HEK293 (cell line): Measurements from ENCODE around the gene SCFD2.

Source experiments
- CTCF ChIA-PET: fragments of 350-600 bp; formaldehyde crosslinking; extraction: SDS; loops from one replicate; lab custom pipeline; 2021; ENCODE audit warnings: antibody characterized with exemption; lab: Yijun Ruan, JAX
- POLR2A ChIA-PET: fragments of 300-600 bp; formaldehyde crosslinking; extraction: SDS; loops from one replicate; lab custom pipeline; 2020; ENCODE audit warnings: antibody characterized with exemption, inconsistent platforms; lab: Yijun Ruan, JAX
- H3K27ac ChIP-seq: fragments of 200-500 bp; sonication (Bioruptor generic); 2 replicates; pipeline ENCODE4 v1.5.1; 2014; ENCODE audit warnings: low read depth, low read length, control low read depth, inconsistent platforms; ENCODE audit errors: extremely low read depth
- H3K36me3 ChIP-seq, 2 experiments: fragments of 200-500 bp in 1 of 2; sonication (Bioruptor generic) in 1 of 2; 1 replicate in 1 of 2; 2 replicates in 1 of 2; pipeline ENCODE4 v1.5.1; 2014 to 2017; ENCODE audit warnings: inconsistent platforms in 2 of 2, low read length in 2 of 2; ENCODE audit not compliant: control insufficient read depth in 2 of 2, insufficient read depth in 1 of 2
- H3K4me1 ChIP-seq: fragments of 200-500 bp; sonication (Bioruptor generic); 2 replicates; pipeline ENCODE4 v1.5.1; 2014; ENCODE audit warnings: mild to moderate bottlenecking, low read length, inconsistent platforms; ENCODE audit not compliant: control insufficient read depth, insufficient read depth
- H3K4me3 ChIP-seq: 2 replicates; pipeline ENCODE4 v1.5.1; 2011; ENCODE audit warnings: low read depth, mild to moderate bottlenecking, control low read depth, low read length, moderate library complexity
- H3K9me3 ChIP-seq: fragments of 200-500 bp; sonication (Bioruptor generic); 2 replicates; pipeline ENCODE4 v1.5.1; 2014; ENCODE audit warnings: low read depth, low read length, inconsistent platforms; ENCODE audit not compliant: control insufficient read depth, insufficient read depth
- BCL11B ChIP-seq: fragments of 450-650 bp; formaldehyde crosslinking; IDR thresholded peaks from 2 replicates; pipeline ENCODE4 v1.5.1; 2016; ENCODE audit warnings: low read depth, missing biosample characterization, missing genetic modification characterization
- IKZF3 ChIP-seq: fragments of 450-650 bp; IDR thresholded peaks from 2 replicates; pipeline ENCODE4 v1.5.0; 2018; ENCODE audit warnings: missing biosample characterization, mild to moderate bottlenecking, missing genetic modification characterization, moderate library complexity
- OVOL3 ChIP-seq: fragments of 450-650 bp; formaldehyde crosslinking; IDR thresholded peaks from 2 replicates; pipeline ENCODE4 v1.5.1; 2016; ENCODE audit warnings: missing biosample characterization, missing genetic modification characterization
- REPIN1 ChIP-seq: fragments of 450-650 bp; formaldehyde crosslinking; IDR thresholded peaks from 2 replicates; pipeline ENCODE4 v1.5.1; 2017; ENCODE audit warnings: missing biosample characterization, missing genetic modification characterization, low read depth
- REST ChIP-seq: fragments of 450-650 bp; formaldehyde crosslinking; IDR thresholded peaks from 2 replicates; pipeline ENCODE4 v1.5.1; 2016; ENCODE audit warnings: missing biosample characterization, missing genetic modification characterization
- WT1 ChIP-seq: fragments of 450-650 bp; formaldehyde crosslinking; IDR thresholded peaks from 2 replicates; pipeline ENCODE4 v1.5.1; 2016; ENCODE audit warnings: missing biosample characterization, missing genetic modification characterization
- ZBTB20 ChIP-seq: fragments of 450-650 bp; formaldehyde crosslinking; IDR thresholded peaks from 2 replicates; pipeline ENCODE4 v1.5.1; 2016; ENCODE audit warnings: missing biosample characterization, missing genetic modification characterization
- ZFP3 ChIP-seq: fragments of 450-650 bp; formaldehyde crosslinking; IDR thresholded peaks from 2 replicates; pipeline ENCODE4 v1.5.1; 2016; ENCODE audit warnings: low read depth, missing biosample characterization, missing genetic modification characterization
- ZIC2 ChIP-seq: fragments of 450-650 bp; formaldehyde crosslinking; IDR thresholded peaks from 2 replicates; pipeline ENCODE4 v1.5.1; 2016; ENCODE audit warnings: missing biosample characterization, missing genetic modification characterization
- ZNF138 ChIP-seq: fragments of 450-650 bp; formaldehyde crosslinking; IDR thresholded peaks from 2 replicates; pipeline ENCODE4 v1.5.1; 2016; ENCODE audit warnings: missing biosample characterization, missing genetic modification characterization, borderline replicate concordance
- ZNF169 ChIP-seq: fragments of 450-650 bp; formaldehyde crosslinking; IDR thresholded peaks from 2 replicates; pipeline ENCODE4 v1.5.1; 2016; ENCODE audit warnings: missing biosample characterization, missing genetic modification characterization
- ZNF2 ChIP-seq: fragments of 450-650 bp; formaldehyde crosslinking; IDR thresholded peaks from 2 replicates; pipeline ENCODE4 v1.5.1; 2016; ENCODE audit warnings: missing biosample characterization, missing genetic modification characterization
- ZNF248 ChIP-seq: fragments of 450-650 bp; formaldehyde crosslinking; IDR thresholded peaks from 2 replicates; pipeline ENCODE4 v1.5.1; 2017; ENCODE audit warnings: missing biosample characterization, missing genetic modification characterization
- ZNF266 ChIP-seq: fragments of 450-650 bp; formaldehyde crosslinking; IDR thresholded peaks from 2 replicates; pipeline ENCODE4 v1.5.1; 2016; ENCODE audit warnings: missing biosample characterization, missing genetic modification characterization, low read depth
- ZNF37A ChIP-seq: fragments of 450-650 bp; IDR thresholded peaks from 2 replicates; pipeline ENCODE4 v1.5.1; 2018; ENCODE audit warnings: missing biosample characterization, missing genetic modification characterization
- ZNF404 ChIP-seq: fragments of 450-650 bp; formaldehyde crosslinking; IDR thresholded peaks from 2 replicates; pipeline ENCODE4 v1.5.1; 2017; ENCODE audit warnings: missing biosample characterization, missing genetic modification characterization
- ZNF48 ChIP-seq: fragments of 450-650 bp; formaldehyde crosslinking; IDR thresholded peaks from 2 replicates; pipeline ENCODE4 v1.5.1; 2016; ENCODE audit warnings: missing biosample characterization, missing genetic modification characterization
- ZNF555 ChIP-seq: fragments of 450-650 bp; formaldehyde crosslinking; conservative IDR thresholded peaks from 2 replicates; pipeline ENCODE4 v1.5.1; 2017; ENCODE audit warnings: missing biosample characterization, mild to moderate bottlenecking, missing genetic modification characterization, inconsistent platforms
- ZNF600 ChIP-seq: fragments of 450-650 bp; formaldehyde crosslinking; IDR thresholded peaks from 2 replicates; pipeline ENCODE4 v1.5.1; 2016; ENCODE audit warnings: missing biosample characterization, missing genetic modification characterization
- ZNF654 ChIP-seq: fragments of 450-650 bp; formaldehyde crosslinking; IDR thresholded peaks from 2 replicates; pipeline ENCODE4 v1.5.1; 2016; ENCODE audit warnings: low read depth, missing biosample characterization, missing genetic modification characterization
- ZNF670 ChIP-seq: fragments of 450-650 bp; formaldehyde crosslinking; IDR thresholded peaks from 2 replicates; pipeline ENCODE4 v1.5.1; 2016; ENCODE audit warnings: missing biosample characterization, missing genetic modification characterization, low read depth
- ZNF792 ChIP-seq: fragments of 450-650 bp; formaldehyde crosslinking; IDR thresholded peaks from 2 replicates; pipeline ENCODE4 v1.5.1; 2016; ENCODE audit warnings: missing biosample characterization, missing genetic modification characterization
- ZXDB ChIP-seq: fragments of 450-650 bp; formaldehyde crosslinking; IDR thresholded peaks from 2 replicates; pipeline ENCODE4 v1.5.1; 2016; ENCODE audit warnings: missing biosample characterization, missing genetic modification characterization
- TF ChIP-seq, protein P1 (sequence below): fragments of 450-650 bp; formaldehyde crosslinking; IDR thresholded peaks from 2 replicates; pipeline ENCODE4 v1.5.1; 2016; ENCODE audit warnings: missing biosample characterization, missing genetic modification characterization

The SCFD2 gene

DNA sequence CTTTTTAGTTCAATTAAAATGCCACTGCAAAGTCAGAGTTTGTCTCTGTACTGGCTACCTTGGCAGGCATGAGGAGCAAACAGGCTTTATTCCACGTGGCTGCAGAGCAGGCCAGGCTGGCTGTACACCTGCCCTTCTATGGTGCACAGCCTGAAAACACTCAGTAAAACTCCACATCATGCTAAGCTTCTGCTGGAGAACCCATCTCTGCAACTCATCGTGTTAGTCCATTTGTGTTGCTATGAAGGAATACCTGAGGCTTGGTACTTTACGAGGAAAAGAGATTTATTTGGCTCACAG, 214.4 kb downstream of the SCFD2 start:
- POLR2A ChIA-PET = no interaction called here
- no peaks in the 10 kb centered on the region for H3K9me3 ChIP-seq
- H3K4me1 ChIP-seq = no peaks in the 10 kb centered on the region; the same call in 1 of the 2 replicates
- no peak overlapping the region for H3K27ac ChIP-seq
- TF ChIP-seq ZNF266 (tag by site-specific recombination) (no peak), ZNF248 (tag by site-specific recombination) (no peak), ZNF138 (tag by site-specific recombination) (no peak), ZNF555 (tag by site-specific recombination) (no peak), ZNF792 (tag by site-specific recombination) (no peak), ZNF654 (tag by site-specific recombination) (no peak), ZNF670 (tag by site-specific recombination) (no peak), ZFP3 (tag by site-specific recombination) (no peak)
- CTCF ChIA-PET = no interaction called here
- H3K4me3 ChIP-seq = no peak overlapping the region
- no peaks in the 10 kb centered on the region for H3K36me3 ChIP-seq

DNA sequence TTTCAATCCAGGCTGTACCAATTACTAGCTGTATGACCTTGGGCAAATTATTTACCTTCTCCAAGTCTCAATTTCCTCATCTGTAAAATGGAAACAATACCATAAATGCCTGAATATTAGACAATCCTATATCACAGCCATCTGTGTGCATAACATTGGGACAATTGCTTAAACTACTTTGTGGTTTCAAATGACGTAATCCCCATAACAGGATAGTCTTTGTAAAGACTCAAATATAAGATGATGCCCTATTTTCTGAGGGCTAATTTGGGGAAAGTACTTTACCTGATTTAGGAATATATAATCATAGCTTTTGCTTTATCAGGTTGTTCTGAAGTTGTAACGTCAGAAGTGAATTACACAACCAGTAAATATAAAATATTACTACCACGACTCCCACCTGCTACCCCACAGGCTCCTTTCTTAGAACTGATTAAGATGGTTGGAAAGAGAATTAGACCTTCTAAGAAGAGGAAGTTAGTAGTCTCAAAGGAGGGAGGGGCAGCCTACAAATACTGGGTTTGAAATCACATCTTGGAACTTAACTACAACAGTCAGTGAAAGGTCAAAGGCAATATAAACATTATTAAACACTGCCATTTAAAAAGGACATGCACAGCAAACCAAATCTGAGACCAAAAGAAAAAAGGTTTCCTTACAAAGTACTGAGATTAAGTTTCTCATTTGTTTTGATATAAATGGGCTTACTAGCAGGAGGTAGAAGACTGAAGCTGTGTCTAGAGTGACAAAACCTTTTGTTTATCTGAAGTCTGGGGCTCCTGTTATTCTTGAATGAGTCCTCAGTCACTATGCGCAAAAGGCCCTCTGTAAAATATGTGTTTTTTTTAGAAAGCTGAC, 215.0 kb downstream of the SCFD2 start:
- ChIA-PET CTCF (no interaction called here), POLR2A (no interaction called here)
- no peak overlapping the region for H3K27ac ChIP-seq
- H3K4me1 ChIP-seq = no peaks in the 10 kb centered on the region; the same call in 1 of the 2 replicates
- H3K9me3 ChIP-seq = no peaks in the 10 kb centered on the region
- H3K4me3 ChIP-seq = no peak overlapping the region
- H3K36me3 ChIP-seq = no peaks in the 10 kb centered on the region
- no peak for TF ChIP-seq OVOL3
- TF ChIP-seq ZBTB20 = no peak
- no peak for TF ChIP-seq IKZF3 (tag by site-specific recombination)
- no peak for TF ChIP-seq ZXDB (tag by site-specific recombination)
- no peak for TF ChIP-seq REPIN1 (tag by site-specific recombination)

DNA sequence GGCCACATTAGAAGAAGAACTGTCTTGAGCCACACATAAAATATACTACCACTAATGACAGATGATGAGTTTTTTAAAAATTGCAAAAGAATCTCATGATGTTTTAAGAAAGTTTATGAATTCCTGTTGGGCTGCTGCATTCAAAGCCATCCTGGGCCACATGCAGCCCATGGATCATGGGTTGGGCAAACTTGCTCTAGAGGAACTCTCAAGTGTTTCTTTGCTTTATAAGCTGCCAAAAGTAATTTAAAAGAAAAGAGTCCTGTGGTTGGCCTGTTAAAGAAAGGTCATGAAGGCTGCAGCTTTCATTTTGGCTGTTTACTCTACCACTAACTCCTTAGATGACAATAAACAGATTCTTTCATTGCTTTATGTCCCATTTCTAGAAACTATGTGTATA, 218.2 kb downstream of the SCFD2 start:
- Histone ChIP-seq H3K9me3 (no peaks in the 10 kb centered on the region), H3K4me1 (no peaks in the 10 kb centered on the region; the same call in 1 of the 2 replicates), H3K27ac (no peak overlapping the region), H3K36me3 (peaks cover 0 to 5% of the 10 kb centered on the region in 2 experiments; a peak in 1 of 3 replicates), H3K4me3 (no peak overlapping the region)
- TF ChIP-seq ZNF600 (tag by site-specific recombination) (no peak), ZNF48 (tag by site-specific recombination) (no peak), ZNF404 (tag by site-specific recombination) (no peak), WT1 (tag by site-specific recombination) (no peak), ZNF2 (tag by site-specific recombination) (no peak), ZNF169 (tag by site-specific recombination) (no peak), REST (no peak), ZIC2 (tag by site-specific recombination) (no peak), ZNF37A (no peak), BCL11B (tag by site-specific recombination) (no peak)
- TF ChIP-seq, protein P1, sequence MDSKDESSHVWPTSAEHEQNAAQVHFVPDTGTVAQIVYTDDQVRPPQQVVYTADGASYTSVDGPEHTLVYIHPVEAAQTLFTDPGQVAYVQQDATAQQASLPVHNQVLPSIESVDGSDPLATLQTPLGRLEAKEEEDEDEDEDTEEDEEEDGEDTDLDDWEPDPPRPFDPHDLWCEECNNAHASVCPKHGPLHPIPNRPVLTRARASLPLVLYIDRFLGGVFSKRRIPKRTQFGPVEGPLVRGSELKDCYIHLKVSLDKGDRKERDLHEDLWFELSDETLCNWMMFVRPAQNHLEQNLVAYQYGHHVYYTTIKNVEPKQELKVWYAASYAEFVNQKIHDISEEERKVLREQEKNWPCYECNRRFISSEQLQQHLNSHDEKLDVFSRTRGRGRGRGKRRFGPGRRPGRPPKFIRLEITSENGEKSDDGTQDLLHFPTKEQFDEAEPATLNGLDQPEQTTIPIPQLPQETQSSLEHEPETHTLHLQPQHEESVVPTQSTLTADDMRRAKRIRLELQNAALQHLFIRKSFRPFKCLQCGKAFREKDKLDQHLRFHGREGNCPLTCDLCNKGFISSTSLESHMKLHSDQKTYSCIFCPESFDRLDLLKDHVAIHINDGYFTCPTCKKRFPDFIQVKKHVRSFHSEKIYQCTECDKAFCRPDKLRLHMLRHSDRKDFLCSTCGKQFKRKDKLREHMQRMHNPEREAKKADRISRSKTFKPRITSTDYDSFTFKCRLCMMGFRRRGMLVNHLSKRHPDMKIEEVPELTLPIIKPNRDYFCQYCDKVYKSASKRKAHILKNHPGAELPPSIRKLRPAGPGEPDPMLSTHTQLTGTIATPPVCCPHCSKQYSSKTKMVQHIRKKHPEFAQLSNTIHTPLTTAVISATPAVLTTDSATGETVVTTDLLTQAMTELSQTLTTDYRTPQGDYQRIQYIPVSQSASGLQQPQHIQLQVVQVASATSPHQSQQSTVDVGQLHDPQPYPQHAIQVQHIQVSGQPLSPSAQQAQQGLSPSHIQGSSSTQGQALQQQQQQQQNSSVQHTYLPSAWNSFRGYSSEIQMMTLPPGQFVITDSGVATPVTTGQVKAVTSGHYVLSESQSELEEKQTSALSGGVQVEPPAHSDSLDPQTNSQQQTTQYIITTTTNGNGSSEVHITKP (tag by site-specific recombination) = no peak
- ChIA-PET POLR2A (no interaction called here), CTCF (no interaction called here)
